HCT116 (cell line): ENCODE results near the gene KIAA0319L. TPM values are rescaled to one million over a fixed set of nuclear protein-coding genes. Genes with fewer than 3 reads are reported as not detected.

ENCODE experiments used
- ATAC-seq: fragments of 200-7000 bp; cut with Tn5 transposase; 2 replicates; pipeline ENCODE4 v1.9.1; 2020; ENCODE audit warnings: mild to moderate bottlenecking, moderate library complexity
- BruUV-seq: library from RNA; stranded (reverse); fragments of 400-500 nt; replicated peaks from 2 replicates; lab custom pipeline; 2021; lab: Mats Ljungman, UMichigan
- CTCF ChIA-PET: fragments of 300-600 bp; sonication (Branson Sonifier 250); formaldehyde crosslinking; loops from one replicate; lab custom pipeline; 2021; ENCODE audit warnings: antibody characterized with exemption; lab: Charles Lee
- POLR2A ChIA-PET: fragments of 300-600, 350-600 bp; sonication (Branson Sonifier 250); formaldehyde crosslinking; loops from one replicate; lab custom pipeline; 2021; ENCODE audit warnings: antibody characterized with exemption; lab: Charles Lee
- RAD21 ChIA-PET, 2 experiments: fragments of 300-600 bp; sonication (Branson Sonifier 250); formaldehyde crosslinking; loops; one replicate each; lab custom pipeline; 2023; ENCODE audit warnings: low total read pairs in 2 of 2; ENCODE audit not compliant: uncharacterized antibody in 2 of 2, unreplicated experiment in 2 of 2, low non-redundant PET in 1 of 2; lab: Charles Lee
- DNase-seq: peaks from one replicate; pipeline ENCODE4 v3.0.0-alpha.2; 2010; ENCODE audit warnings: low read depth, low spot score
- H2AFZ ChIP-seq: fragments of 200-600 bp; shearing (Covaris generic), sonication (generic); 2 replicates; pipeline ENCODE4 v1.6.1; 2017; ENCODE audit warnings: low read depth, mixed run types, mixed read lengths, antibody characterized with exemption, low read length; ENCODE audit not compliant: poor library complexity, severe bottlenecking
- H3K27ac ChIP-seq: 2 replicates; pipeline ENCODE4 v1.5.1; 2012; ENCODE audit warnings: low read depth, low read length
- H3K27me3 ChIP-seq: fragments of 200-600 bp; sonication (generic); 2 replicates; pipeline ENCODE4 v1.6.1; 2016; ENCODE audit warnings: mixed run types, low read length, mixed read lengths; ENCODE audit not compliant: insufficient read depth
- H3K36me3 ChIP-seq, 2 experiments: fragments of 200-500 bp in 1 of 2; fragments of 200-600 bp in 1 of 2; sonication (Bioruptor generic) in 1 of 2; sonication (generic) in 1 of 2; 2 replicates each; pipeline versions ENCODE4 v1.5.1 to v1.6.1; 2014 to 2016; ENCODE audit warnings: low read length in 2 of 2, inconsistent platforms in 1 of 2, mixed read lengths in 1 of 2, mixed run types in 1 of 2; ENCODE audit not compliant: insufficient read depth in 2 of 2, control insufficient read depth in 1 of 2
- H3K4me1 ChIP-seq, 2 experiments: fragments of 200-600 bp in 1 of 2; sonication (generic) in 1 of 2; 2 replicates each; pipeline versions ENCODE4 v1.5.1 to v1.6.1; 2012 to 2017; ENCODE audit warnings: low read length in 2 of 2, inconsistent platforms in 1 of 2, mild to moderate bottlenecking in 1 of 2, mixed read lengths in 1 of 2, mixed run types in 1 of 2, moderate library complexity in 1 of 2; ENCODE audit not compliant: insufficient read depth in 2 of 2, control insufficient read depth in 1 of 2
- H3K4me2 ChIP-seq: fragments of 200-600 bp; sonication (generic); 2 replicates; pipeline ENCODE4 v1.6.1; 2017; ENCODE audit warnings: mixed run types, low read length, mixed read lengths
- H3K4me3 ChIP-seq, 2 experiments: fragments of 200-600 bp in 1 of 2; sonication (generic) in 1 of 2; replicated peaks in 1 of 2; 2 replicates each; pipeline ENCODE4 v1.5.1; 2011 to 2016; ENCODE audit warnings: low read length in 2 of 2, control low read depth in 1 of 2, low read depth in 1 of 2, mild to moderate bottlenecking in 1 of 2, mixed read lengths in 1 of 2, mixed run types in 1 of 2
- H3K79me2 ChIP-seq: fragments of 200-600 bp; sonication (generic); 2 replicates; pipeline ENCODE4 v1.6.1; 2017; ENCODE audit warnings: mild to moderate bottlenecking, mixed run types, low read length, moderate library complexity, mixed read lengths; ENCODE audit not compliant: insufficient read depth
- H3K9ac ChIP-seq: fragments of 200-600 bp; sonication (generic); 2 replicates; pipeline ENCODE4 v1.6.1; 2016; ENCODE audit warnings: low read length, mixed read lengths
- H3K9me2 ChIP-seq: fragments of 200-600 bp; sonication (generic), shearing (Covaris generic); 2 replicates; pipeline ENCODE4 v1.6.1; 2017; ENCODE audit warnings: mixed run types, mild to moderate bottlenecking, moderate library complexity; ENCODE audit not compliant: insufficient read depth
- H3K9me3 ChIP-seq, 2 experiments: fragments of 200-500 bp in 1 of 2; fragments of 200-600 bp in 1 of 2; sonication (Bioruptor generic) in 1 of 2; sonication (generic) in 1 of 2; 2 replicates each; pipeline ENCODE4 v1.6.1; 2014 to 2017; ENCODE audit warnings: low read length in 2 of 2, mixed read lengths in 2 of 2, inconsistent platforms in 1 of 2, low read depth in 1 of 2, mild to moderate bottlenecking in 1 of 2, mixed run types in 1 of 2, moderate library complexity in 1 of 2; ENCODE audit not compliant: control insufficient read depth in 1 of 2, insufficient read depth in 1 of 2
- H4K20me1 ChIP-seq: fragments of 200-600 bp; sonication (generic), shearing (Covaris generic); 2 replicates; pipeline ENCODE4 v1.6.1; 2017; ENCODE audit warnings: mixed run types, mild to moderate bottlenecking, moderate library complexity; ENCODE audit not compliant: insufficient read depth
- CBX3 ChIP-seq: IDR thresholded peaks from 2 replicates; pipeline ENCODE4 v1.6.1; 2012; ENCODE audit warnings: low read depth
- CEBPB ChIP-seq: IDR thresholded peaks from 2 replicates; pipeline ENCODE4 v1.6.1; 2012; ENCODE audit warnings: low read depth
- EGR1 ChIP-seq: IDR thresholded peaks from 2 replicates; pipeline ENCODE4 v1.6.1; 2012; ENCODE audit warnings: low read depth
- ELF1 ChIP-seq: IDR thresholded peaks from 2 replicates; pipeline ENCODE4 v1.6.1; 2012; ENCODE audit warnings: low read depth, borderline replicate concordance
- EZH2phosphoT487 ChIP-seq: fragments of 200-600 bp; IDR thresholded peaks from 2 replicates; pipeline ENCODE4 v1.6.1; 2018; ENCODE audit warnings: antibody characterized with exemption, borderline replicate concordance
- FOSL1 ChIP-seq: IDR thresholded peaks from 2 replicates; pipeline ENCODE4 v1.6.1; 2012; ENCODE audit warnings: low read depth
- JUND ChIP-seq: IDR thresholded peaks from 2 replicates; pipeline ENCODE4 v1.6.1; 2012
- POLR2AphosphoS5 ChIP-seq: IDR thresholded peaks from 2 replicates; pipeline ENCODE4 v1.6.1; 2011; ENCODE audit warnings: mild to moderate bottlenecking, low read depth, low read length, moderate library complexity
- RAD21 ChIP-seq: IDR thresholded peaks from 2 replicates; pipeline ENCODE4 v1.6.1; 2012; ENCODE audit warnings: low read depth, mild to moderate bottlenecking
- SIN3A ChIP-seq: IDR thresholded peaks from 2 replicates; pipeline ENCODE4 v1.6.1; 2012; ENCODE audit warnings: low read depth
- SP1 ChIP-seq: IDR thresholded peaks from 2 replicates; pipeline ENCODE4 v1.6.1; 2012; ENCODE audit warnings: low read depth
- SRF ChIP-seq: IDR thresholded peaks from 2 replicates; pipeline ENCODE4 v1.6.1; 2012; ENCODE audit warnings: low read depth
- TCF7L2 ChIP-seq: IDR thresholded peaks from 2 replicates; pipeline ENCODE4 v1.7.0; 2011; ENCODE audit warnings: borderline replicate concordance, inconsistent platforms; ENCODE audit not compliant: insufficient read depth, insufficient read length; ENCODE audit errors: extremely low read depth
- YY1 ChIP-seq: IDR thresholded peaks from 2 replicates; pipeline ENCODE4 v1.6.1; 2011; ENCODE audit warnings: low read length, low read depth, moderate library complexity, mild to moderate bottlenecking; ENCODE audit not compliant: insufficient replicate concordance; ENCODE audit errors: extremely low read depth
- ZFX ChIP-seq: fragments of 450-650 bp; IDR thresholded peaks from 2 replicates; pipeline ENCODE4 v1.6.1; 2017
- intact Hi-C: fragments of 100-400 bp; cut with micrococcal nuclease; formaldehyde crosslinking; loops from 2 replicates; pipeline ENCODE4 v1.10.0; 2022
- total RNA-seq: library from RNA; stranded (reverse); gene quantifications from one replicate; pipeline ENCODE4 v1.2.1, GENCODE V29; 2021; ENCODE audit not compliant: unreplicated experiment
- TF ChIP-seq, protein P1 (sequence below): IDR thresholded peaks from 2 replicates; pipeline ENCODE4 v1.6.1; 2012
- TF ChIP-seq, protein P2 (sequence below): IDR thresholded peaks from 2 replicates; pipeline ENCODE4 v1.6.1; 2012
- TF ChIP-seq, protein P3 (sequence below): IDR thresholded peaks from 2 replicates; pipeline ENCODE4 v1.6.1; 2012; ENCODE audit warnings: low read depth
- TF ChIP-seq, protein P4 (sequence below): IDR thresholded peaks from 2 replicates; pipeline ENCODE4 v1.6.1; 2011; ENCODE audit warnings: mild to moderate bottlenecking, low read length, moderate library complexity; ENCODE audit not compliant: insufficient replicate concordance; ENCODE audit errors: extremely low read depth
- TF ChIP-seq, protein P5 (sequence below), 3 experiments: fragments of 200-600 bp in 1 of 3; sonication (generic) in 1 of 3; IDR thresholded peaks in 2 of 3; conservative IDR thresholded peaks in 1 of 3; 2 replicates each; pipeline ENCODE4 v1.5.1; 2012 to 2017; ENCODE audit warnings: low read depth in 2 of 3, low read length in 2 of 3, antibody characterized with exemption in 1 of 3, borderline replicate concordance in 1 of 3, control low read depth in 1 of 3, mild to moderate bottlenecking in 1 of 3, mixed read lengths in 1 of 3, mixed run types in 1 of 3, moderate library complexity in 1 of 3; ENCODE audit not compliant: insufficient read depth in 1 of 3

The KIAA0319L gene
- total RNA-seq, 1 experiment from 2014 or later: 35.6 TPM

DNA sequence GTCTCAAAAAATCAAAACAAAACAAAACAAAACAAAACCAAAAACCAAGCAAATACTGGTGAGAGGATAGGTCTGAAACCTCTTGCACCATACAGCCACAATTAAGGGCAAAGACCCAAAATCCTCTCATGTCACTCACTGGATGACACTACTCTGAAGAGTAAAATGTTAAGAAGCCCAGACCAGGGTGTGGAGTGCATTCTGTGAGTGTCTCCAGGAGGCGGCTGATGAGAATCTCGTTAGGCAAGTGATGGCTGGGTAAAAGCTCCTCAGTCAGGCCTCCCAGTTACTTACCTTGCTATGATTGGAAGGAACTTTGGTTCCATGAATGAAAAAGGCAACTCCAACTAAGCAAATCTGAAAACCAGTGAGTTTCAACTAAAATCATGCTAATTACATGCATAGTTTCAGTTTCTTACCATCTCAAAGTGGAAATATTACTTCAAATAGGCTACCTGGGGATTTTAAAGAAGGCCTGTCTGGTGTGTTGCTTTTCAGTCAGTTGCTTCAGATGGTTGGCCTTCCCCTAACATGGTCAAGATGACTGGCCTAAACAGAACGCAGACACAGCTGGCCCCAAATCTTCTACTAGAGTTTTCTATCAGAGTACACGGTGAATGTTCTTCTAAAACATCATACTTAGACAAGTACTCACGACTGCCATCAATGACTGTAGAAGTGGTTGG, 95.1 kb downstream of the KIAA0319L start:
- TF ChIP-seq, protein P1, sequence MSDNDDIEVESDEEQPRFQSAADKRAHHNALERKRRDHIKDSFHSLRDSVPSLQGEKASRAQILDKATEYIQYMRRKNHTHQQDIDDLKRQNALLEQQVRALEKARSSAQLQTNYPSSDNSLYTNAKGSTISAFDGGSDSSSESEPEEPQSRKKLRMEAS: no peak
- TF ChIP-seq, protein P2, sequence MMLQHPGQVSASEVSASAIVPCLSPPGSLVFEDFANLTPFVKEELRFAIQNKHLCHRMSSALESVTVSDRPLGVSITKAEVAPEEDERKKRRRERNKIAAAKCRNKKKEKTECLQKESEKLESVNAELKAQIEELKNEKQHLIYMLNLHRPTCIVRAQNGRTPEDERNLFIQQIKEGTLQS: no peak
- TF ChIP-seq FOSL1: no peak
- TF ChIP-seq, protein P3, sequence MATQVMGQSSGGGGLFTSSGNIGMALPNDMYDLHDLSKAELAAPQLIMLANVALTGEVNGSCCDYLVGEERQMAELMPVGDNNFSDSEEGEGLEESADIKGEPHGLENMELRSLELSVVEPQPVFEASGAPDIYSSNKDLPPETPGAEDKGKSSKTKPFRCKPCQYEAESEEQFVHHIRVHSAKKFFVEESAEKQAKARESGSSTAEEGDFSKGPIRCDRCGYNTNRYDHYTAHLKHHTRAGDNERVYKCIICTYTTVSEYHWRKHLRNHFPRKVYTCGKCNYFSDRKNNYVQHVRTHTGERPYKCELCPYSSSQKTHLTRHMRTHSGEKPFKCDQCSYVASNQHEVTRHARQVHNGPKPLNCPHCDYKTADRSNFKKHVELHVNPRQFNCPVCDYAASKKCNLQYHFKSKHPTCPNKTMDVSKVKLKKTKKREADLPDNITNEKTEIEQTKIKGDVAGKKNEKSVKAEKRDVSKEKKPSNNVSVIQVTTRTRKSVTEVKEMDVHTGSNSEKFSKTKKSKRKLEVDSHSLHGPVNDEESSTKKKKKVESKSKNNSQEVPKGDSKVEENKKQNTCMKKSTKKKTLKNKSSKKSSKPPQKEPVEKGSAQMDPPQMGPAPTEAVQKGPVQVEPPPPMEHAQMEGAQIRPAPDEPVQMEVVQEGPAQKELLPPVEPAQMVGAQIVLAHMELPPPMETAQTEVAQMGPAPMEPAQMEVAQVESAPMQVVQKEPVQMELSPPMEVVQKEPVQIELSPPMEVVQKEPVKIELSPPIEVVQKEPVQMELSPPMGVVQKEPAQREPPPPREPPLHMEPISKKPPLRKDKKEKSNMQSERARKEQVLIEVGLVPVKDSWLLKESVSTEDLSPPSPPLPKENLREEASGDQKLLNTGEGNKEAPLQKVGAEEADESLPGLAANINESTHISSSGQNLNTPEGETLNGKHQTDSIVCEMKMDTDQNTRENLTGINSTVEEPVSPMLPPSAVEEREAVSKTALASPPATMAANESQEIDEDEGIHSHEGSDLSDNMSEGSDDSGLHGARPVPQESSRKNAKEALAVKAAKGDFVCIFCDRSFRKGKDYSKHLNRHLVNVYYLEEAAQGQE: no peak
- no peak for TF ChIP-seq EGR1
- no peak for TF ChIP-seq SP1
- no peak for TF ChIP-seq JUND
- no peak for TF ChIP-seq CBX3
- TF ChIP-seq ELF1: no peak
- TF ChIP-seq EZH2phosphoT487: no peak
- TF ChIP-seq CEBPB: no peak
- TF ChIP-seq, protein P4, sequence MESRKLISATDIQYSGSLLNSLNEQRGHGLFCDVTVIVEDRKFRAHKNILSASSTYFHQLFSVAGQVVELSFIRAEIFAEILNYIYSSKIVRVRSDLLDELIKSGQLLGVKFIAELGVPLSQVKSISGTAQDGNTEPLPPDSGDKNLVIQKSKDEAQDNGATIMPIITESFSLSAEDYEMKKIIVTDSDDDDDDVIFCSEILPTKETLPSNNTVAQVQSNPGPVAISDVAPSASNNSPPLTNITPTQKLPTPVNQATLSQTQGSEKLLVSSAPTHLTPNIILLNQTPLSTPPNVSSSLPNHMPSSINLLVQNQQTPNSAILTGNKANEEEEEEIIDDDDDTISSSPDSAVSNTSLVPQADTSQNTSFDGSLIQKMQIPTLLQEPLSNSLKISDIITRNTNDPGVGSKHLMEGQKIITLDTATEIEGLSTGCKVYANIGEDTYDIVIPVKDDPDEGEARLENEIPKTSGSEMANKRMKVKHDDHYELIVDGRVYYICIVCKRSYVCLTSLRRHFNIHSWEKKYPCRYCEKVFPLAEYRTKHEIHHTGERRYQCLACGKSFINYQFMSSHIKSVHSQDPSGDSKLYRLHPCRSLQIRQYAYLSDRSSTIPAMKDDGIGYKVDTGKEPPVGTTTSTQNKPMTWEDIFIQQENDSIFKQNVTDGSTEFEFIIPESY: no peak
- TF ChIP-seq SRF: no peak
- TF ChIP-seq TCF7L2: no peak
- TF ChIP-seq, protein P5, sequence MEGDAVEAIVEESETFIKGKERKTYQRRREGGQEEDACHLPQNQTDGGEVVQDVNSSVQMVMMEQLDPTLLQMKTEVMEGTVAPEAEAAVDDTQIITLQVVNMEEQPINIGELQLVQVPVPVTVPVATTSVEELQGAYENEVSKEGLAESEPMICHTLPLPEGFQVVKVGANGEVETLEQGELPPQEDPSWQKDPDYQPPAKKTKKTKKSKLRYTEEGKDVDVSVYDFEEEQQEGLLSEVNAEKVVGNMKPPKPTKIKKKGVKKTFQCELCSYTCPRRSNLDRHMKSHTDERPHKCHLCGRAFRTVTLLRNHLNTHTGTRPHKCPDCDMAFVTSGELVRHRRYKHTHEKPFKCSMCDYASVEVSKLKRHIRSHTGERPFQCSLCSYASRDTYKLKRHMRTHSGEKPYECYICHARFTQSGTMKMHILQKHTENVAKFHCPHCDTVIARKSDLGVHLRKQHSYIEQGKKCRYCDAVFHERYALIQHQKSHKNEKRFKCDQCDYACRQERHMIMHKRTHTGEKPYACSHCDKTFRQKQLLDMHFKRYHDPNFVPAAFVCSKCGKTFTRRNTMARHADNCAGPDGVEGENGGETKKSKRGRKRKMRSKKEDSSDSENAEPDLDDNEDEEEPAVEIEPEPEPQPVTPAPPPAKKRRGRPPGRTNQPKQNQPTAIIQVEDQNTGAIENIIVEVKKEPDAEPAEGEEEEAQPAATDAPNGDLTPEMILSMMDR (IDR thresholded peaks at IDR 0.05 in 2 of 3, conservative IDR thresholded peaks at IDR 0.05 in 1 of 3; ENCODE audit: borderline replicate concordance in 1 of 3, insufficient read depth in 1 of 3, low read depth in 2 of 3, low read length in 2 of 3): no peak
- no peak for TF ChIP-seq YY1
- TF ChIP-seq ZFX: no peak
- no peak for TF ChIP-seq RAD21
- TF ChIP-seq SIN3A: no peak
- TF ChIP-seq POLR2AphosphoS5: no peak
- Histone ChIP-seq H3K4me2 (no peak overlapping the region), H3K9me3 (no peaks in the 10 kb centered on the region), H2AFZ (no peak overlapping the region), H3K4me1 (peaks cover 0 to under 1% of the 10 kb centered on the region in 2 experiments; a peak in 1 of 4 replicates), H3K9ac (no peak overlapping the region), H3K27me3 (no peaks in the 10 kb centered on the region), H3K9me2 (no peaks in the 10 kb centered on the region), H4K20me1 (no peaks in the 10 kb centered on the region; the same call in 1 of the 2 replicates), H3K4me3 (no peak overlapping the region), H3K36me3 (peaks cover 2 to 5% of the 10 kb centered on the region in 2 experiments; a peak in 2 of 4 replicates), H3K27ac (no peak overlapping the region), H3K79me2 (no peaks in the 10 kb centered on the region)
- CTCF ChIA-PET: no interaction called here
- RAD21 ChIA-PET: no interaction called here
- POLR2A ChIA-PET: no interaction called here
- DNase-seq (no peak), ATAC-seq (no peak)
- BruUV-seq: no TSS peak
- intact Hi-C loops: no loop called here
